ENCODE measurements around the gene PLCB4. TPM values are rescaled to one million over a fixed set of nuclear protein-coding genes. Genes with fewer than 3 reads are reported as not detected.

The PLCB4 gene
- total RNA-seq, 1 experiment from 2014 or later = 10.1 TPM

DNA sequence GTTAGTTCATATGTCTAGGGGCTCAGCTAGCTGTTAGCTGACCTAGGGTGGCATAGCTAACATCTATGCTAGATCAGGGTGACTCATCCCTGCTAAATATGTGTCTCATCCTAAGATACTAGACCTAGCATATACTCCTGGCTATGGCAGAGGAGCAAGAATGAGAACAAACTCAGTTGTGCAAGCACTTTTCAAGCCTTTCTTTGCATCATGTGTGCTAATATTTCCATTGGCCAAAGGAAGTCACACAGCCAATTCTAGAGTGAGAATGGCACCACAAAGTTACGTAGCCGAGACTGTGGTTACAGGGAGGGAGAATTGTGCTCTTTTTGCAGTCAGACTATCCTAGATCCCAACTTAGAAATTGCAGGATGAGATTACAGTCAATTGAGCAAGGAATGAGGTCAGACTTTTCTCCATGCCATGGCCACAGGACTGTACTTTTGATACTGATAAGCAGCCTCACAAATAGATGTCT is 78.7 kb downstream of the PLCB4 start:
- WGBS (ENCODE audit: extremely low coverage, insufficient read length, low lambda C conversion rate) = no CpG with 5 or more reads among the region's 2 CpGs
- peaks cover 13 to 17% of the 10 kb centered on the region in 2 experiments for H3K9me3 Mint-ChIP-seq
- Histone ChIP-seq H4K91ac (ENCODE audit: insufficient read length, low read depth, low read length) (no peak overlapping the region), H3K23ac (ENCODE audit: insufficient read length, low read depth, low read length) (no peak overlapping the region), H3K56ac (ENCODE audit: insufficient read length, low read depth, low read length) (no peak overlapping the region), H3K4me1 (ENCODE audit: insufficient read depth, low read length) (no peaks in the 10 kb centered on the region), H3K14ac (ENCODE audit: insufficient read depth, low read length) (no peak overlapping the region), H3T11ph (ENCODE audit: low read length) (no peak overlapping the region), H2BK5ac (ENCODE audit: insufficient read length, low read length) (no peak overlapping the region), H3K79me2 (ENCODE audit: insufficient read depth, low read length) (no peaks in the 10 kb centered on the region), H2AFZ (ENCODE audit: low read length) (no peak overlapping the region), H4K8ac (replicated peaks; ENCODE audit: insufficient read length, low read depth, low read length) (no peak overlapping the region), H3K79me1 (ENCODE audit: insufficient read depth, low read depth, low read length, poor library complexity, severe bottlenecking) (no peaks in the 10 kb centered on the region), H2BK20ac (ENCODE audit: low read depth, low read length, poor library complexity, severe bottlenecking) (no peak overlapping the region), H2BK15ac (ENCODE audit: low read depth, low read length) (no peak overlapping the region), H2AK5ac (ENCODE audit: insufficient read length, low read length) (no peak overlapping the region), H3K18ac (ENCODE audit: insufficient read length, low read depth, low read length) (no peak overlapping the region), H3K9ac (ENCODE audit: extremely low read depth, insufficient read length, low read length) (no peak overlapping the region), H3K23me2 (ENCODE audit: insufficient read length, low read depth, low read length, poor library complexity, severe bottlenecking) (no peaks in the 10 kb centered on the region), H3K4ac (ENCODE audit: low read depth, low read length) (no peak overlapping the region), H2BK120ac (ENCODE audit: low read depth, low read length, poor library complexity, severe bottlenecking) (no peak overlapping the region), H3K27me3 (ENCODE audit: insufficient read depth, low read length) (no peaks in the 10 kb centered on the region), H2BK12ac (ENCODE audit: insufficient read length, low read depth, low read length) (no peak overlapping the region), H3K4me2 (ENCODE audit: insufficient read depth, insufficient read length, low read length) (no peak overlapping the region), H4K5ac (ENCODE audit: insufficient read length, low read depth, low read length) (no peak overlapping the region), H3K9me3 (ENCODE audit: control insufficient read depth, low read depth, low read length) (no peaks in the 10 kb centered on the region), H3K27ac (ENCODE audit: insufficient read length, low read depth, low read length) (no peak overlapping the region), H4K20me1 (ENCODE audit: control insufficient read depth, insufficient read depth, insufficient read length) (no peaks in the 10 kb centered on the region)
- DNase-seq = no peak
- peaks cover 0 to 4% of the 10 kb centered on the region in 2 experiments; a peak in 2 of 4 replicates for H3K4me1 Mint-ChIP-seq
- H3K4me3 Mint-ChIP-seq = no peak overlapping the region
- TF ChIP-seq, protein P1, sequence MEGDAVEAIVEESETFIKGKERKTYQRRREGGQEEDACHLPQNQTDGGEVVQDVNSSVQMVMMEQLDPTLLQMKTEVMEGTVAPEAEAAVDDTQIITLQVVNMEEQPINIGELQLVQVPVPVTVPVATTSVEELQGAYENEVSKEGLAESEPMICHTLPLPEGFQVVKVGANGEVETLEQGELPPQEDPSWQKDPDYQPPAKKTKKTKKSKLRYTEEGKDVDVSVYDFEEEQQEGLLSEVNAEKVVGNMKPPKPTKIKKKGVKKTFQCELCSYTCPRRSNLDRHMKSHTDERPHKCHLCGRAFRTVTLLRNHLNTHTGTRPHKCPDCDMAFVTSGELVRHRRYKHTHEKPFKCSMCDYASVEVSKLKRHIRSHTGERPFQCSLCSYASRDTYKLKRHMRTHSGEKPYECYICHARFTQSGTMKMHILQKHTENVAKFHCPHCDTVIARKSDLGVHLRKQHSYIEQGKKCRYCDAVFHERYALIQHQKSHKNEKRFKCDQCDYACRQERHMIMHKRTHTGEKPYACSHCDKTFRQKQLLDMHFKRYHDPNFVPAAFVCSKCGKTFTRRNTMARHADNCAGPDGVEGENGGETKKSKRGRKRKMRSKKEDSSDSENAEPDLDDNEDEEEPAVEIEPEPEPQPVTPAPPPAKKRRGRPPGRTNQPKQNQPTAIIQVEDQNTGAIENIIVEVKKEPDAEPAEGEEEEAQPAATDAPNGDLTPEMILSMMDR (conservative IDR thresholded peaks at IDR 0.05) = no peak
- no peaks in the 10 kb centered on the region for H3K27me3 Mint-ChIP-seq (ENCODE audit: low read depth)
- peaks cover 15 to 24% (median 15%) of the 10 kb centered on the region in 3 experiments for H3K36me3 Mint-ChIP-seq (ENCODE audit: insufficient read depth in 1 of 3, low read depth in 3 of 3)
- H3K27ac Mint-ChIP-seq = peak overlapping the region in 2 of 3 experiments; percentile 34 to 40; a peak in 1 of 7 replicates
